ENCODE data around the gene RGS12. TPM values are rescaled to one million over a fixed set of nuclear protein-coding genes. Genes with fewer than 3 reads are reported as not detected.

The RGS12 gene
- total RNA-seq, 1 donor from 2014 or later = 13.4 TPM

DNA sequence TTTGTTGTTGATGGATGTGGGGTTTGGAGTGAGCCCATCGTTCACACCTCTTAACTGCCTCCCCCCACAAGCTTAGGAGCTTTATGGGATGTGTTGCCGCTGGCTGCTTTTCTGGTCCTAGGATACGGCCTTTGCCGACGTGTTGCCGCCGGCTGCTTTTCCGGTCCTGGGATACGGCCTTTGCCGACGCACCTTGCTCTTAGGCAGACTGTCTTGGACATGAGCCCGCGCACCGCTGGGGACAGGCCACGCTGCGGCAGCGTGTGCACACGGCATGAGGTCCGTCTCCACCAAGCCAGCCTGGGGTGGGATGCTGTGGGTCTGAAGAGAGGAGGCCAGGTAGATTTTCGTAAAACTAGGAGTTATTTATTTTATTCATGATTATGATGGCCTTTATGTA is 14.2 kb downstream of the RGS12 start:
- TF ChIP-seq, protein P1, sequence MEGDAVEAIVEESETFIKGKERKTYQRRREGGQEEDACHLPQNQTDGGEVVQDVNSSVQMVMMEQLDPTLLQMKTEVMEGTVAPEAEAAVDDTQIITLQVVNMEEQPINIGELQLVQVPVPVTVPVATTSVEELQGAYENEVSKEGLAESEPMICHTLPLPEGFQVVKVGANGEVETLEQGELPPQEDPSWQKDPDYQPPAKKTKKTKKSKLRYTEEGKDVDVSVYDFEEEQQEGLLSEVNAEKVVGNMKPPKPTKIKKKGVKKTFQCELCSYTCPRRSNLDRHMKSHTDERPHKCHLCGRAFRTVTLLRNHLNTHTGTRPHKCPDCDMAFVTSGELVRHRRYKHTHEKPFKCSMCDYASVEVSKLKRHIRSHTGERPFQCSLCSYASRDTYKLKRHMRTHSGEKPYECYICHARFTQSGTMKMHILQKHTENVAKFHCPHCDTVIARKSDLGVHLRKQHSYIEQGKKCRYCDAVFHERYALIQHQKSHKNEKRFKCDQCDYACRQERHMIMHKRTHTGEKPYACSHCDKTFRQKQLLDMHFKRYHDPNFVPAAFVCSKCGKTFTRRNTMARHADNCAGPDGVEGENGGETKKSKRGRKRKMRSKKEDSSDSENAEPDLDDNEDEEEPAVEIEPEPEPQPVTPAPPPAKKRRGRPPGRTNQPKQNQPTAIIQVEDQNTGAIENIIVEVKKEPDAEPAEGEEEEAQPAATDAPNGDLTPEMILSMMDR (IDR thresholded peaks at IDR 0.05; ENCODE audit: borderline replicate concordance) = no peak
- intact Hi-C loops (cut with micrococcal nuclease) = no loop called here
- Histone ChIP-seq H3K4me3 (no peak overlapping the region), H3K36me3 (no peaks in the 10 kb centered on the region), H3K4me1 (peaks cover 43% of the 10 kb centered on the region), H3K27ac (replicated peaks) (no peak overlapping the region), H3K27me3 (ENCODE audit: low read depth) (no peaks in the 10 kb centered on the region), H3K9me3 (replicated peaks) (no peaks in the 10 kb centered on the region)
- DNase-seq = no peak

DNA sequence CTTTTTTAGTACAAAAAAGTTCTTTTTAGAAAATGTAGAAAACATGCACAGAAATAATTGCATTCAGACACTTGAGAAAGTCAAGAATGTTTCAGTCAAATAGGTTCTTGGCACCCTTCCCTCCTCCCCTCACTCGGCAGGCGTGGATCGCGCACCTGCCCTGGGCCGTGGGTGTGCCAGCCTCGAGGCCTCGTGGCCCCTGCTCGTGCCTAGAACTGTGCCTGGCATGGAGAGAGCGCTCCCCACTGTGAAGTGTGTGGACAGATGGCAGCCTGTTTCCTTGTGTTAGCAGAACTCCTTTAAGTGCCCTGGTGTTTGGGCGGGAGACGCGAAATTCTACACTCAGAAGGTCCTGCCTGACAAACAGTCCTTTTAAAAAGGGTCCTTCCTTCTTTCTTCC is 14.7 kb downstream of the RGS12 start:
- Histone ChIP-seq H3K9me3 (replicated peaks) (no peaks in the 10 kb centered on the region), H3K27me3 (ENCODE audit: low read depth) (no peaks in the 10 kb centered on the region), H3K4me3 (no peak overlapping the region), H3K4me1 (peaks cover 39% of the 10 kb centered on the region), H3K36me3 (no peaks in the 10 kb centered on the region), H3K27ac (replicated peaks) (no peak overlapping the region)
- TF ChIP-seq, protein P1 (IDR thresholded peaks at IDR 0.05; ENCODE audit: borderline replicate concordance) = no peak
- intact Hi-C loops (cut with micrococcal nuclease) = no loop called here
- DNase-seq = no peak

DNA sequence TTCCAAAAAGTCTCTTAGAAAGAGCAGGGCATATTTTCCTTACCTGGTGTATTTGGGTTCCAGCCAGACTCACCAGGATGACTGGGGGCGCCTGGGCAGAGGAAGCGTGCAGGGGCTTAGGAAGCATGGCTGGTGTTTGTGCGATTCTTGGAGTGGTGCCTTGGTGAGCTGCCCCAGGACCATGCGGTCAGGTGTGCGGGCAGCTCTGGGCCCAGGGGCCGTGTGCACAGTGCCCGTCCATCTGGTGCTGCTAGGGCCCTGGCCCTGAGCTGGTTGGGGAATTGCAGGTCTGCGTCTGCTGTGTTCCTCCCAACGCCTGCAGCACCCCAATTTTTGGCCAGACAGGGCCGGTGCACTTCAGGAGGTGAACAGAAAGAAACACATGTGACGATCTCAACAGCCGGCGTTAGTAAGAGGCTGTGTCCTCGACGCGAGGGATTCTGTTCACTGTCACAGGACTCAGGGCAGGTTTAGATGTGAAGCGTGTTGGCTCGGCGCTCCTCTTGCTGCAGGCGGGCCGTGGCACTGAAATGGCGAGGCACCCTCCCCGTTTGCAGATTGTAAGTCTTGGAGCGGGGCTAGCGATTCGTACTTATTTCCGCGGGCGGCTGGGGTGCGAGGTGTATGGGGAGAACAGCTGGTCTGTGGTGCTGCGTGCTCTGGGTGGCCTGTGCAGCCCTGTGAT is 15.2 kb downstream of the RGS12 start:
- Histone ChIP-seq H3K27ac (replicated peaks) (no peak overlapping the region), H3K27me3 (ENCODE audit: low read depth) (no peaks in the 10 kb centered on the region), H3K9me3 (replicated peaks) (no peaks in the 10 kb centered on the region), H3K4me3 (no peak overlapping the region), H3K36me3 (no peaks in the 10 kb centered on the region), H3K4me1 (peaks cover 35% of the 10 kb centered on the region)
- intact Hi-C loops (cut with micrococcal nuclease) = no loop called here
- TF ChIP-seq, protein P1 (IDR thresholded peaks at IDR 0.05; ENCODE audit: borderline replicate concordance) = no peak
- no peak for DNase-seq

DNA sequence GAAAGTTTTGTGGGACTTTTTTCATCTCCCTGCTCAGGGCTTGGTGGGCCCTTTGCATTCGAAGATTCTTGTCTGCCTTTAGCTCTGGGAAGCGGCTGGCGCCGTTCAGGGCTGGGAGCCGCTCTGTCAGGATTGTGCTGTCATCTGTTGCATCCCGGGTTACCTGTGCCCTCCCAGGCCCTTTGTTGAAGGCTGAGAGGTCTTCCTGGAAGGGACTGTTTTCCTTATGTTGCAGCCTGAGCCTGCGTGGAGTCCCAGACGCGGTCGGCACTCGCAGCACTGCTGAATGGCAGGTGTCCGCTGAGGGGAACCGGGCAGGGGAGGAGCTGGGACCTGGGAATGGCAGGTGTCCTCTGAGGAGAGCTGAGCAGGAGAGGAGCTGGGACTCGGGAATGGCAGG is 15.9 kb downstream of the RGS12 start:
- peaks cover 34% of the 10 kb centered on the region for H3K4me1 ChIP-seq
- no peak for DNase-seq

DNA sequence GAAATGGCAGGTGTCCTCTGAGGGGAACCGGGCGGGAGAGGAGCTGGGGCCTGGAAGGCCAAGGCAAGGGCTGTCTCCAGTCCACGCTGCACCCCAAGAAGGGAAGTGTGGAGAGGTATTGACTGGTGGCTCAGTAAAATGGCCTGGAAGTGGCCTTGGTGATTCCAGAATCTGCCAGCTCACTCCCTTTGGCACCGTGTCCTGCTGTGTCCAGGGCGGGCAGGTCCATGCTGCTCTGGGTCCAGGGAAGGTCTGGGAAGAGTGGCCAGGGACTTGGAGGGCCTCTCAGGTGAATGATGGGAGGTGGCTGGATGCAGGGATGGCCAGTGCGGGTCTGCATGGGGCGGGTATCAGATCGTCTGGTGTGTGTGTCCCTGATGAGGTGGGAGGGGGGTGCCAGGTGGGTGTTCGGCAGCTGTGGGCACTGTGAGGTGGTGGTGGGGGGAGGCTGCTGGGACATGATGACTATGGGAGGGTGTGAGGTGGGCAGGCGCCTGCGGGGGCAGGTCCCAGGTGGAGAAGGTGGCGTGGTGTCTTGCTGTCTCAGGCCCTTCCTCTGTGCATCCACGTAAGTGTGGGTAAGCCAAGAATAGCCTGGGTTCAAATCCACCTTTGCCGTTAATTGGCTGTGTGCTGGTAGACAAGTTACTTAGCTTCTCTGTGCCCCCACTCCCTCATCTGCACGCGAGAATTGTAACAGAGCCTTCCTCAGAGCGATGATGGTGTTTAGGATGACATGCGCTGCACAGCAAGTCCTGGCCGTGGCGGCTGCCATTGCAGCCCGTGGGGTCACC is 17.7 kb downstream of the RGS12 start:
- Histone ChIP-seq H3K4me3 (no peak overlapping the region), H3K27me3 (ENCODE audit: low read depth) (no peaks in the 10 kb centered on the region), H3K4me1 (peaks cover 16% of the 10 kb centered on the region), H3K27ac (replicated peaks) (no peak overlapping the region), H3K9me3 (replicated peaks) (no peaks in the 10 kb centered on the region), H3K36me3 (no peaks in the 10 kb centered on the region)
- DNase-seq = no peak
- TF ChIP-seq, protein P1 (IDR thresholded peaks at IDR 0.05; ENCODE audit: borderline replicate concordance) = no peak
- intact Hi-C loops (cut with micrococcal nuclease) = no loop called here

More for the DNA sequence above, 15.9 kb downstream of the RGS12 start:
- Histone ChIP-seq H3K27ac (replicated peaks) (no peak overlapping the region), H3K27me3 (ENCODE audit: low read depth) (no peaks in the 10 kb centered on the region), H3K9me3 (replicated peaks) (no peaks in the 10 kb centered on the region), H3K4me3 (no peak overlapping the region), H3K36me3 (no peaks in the 10 kb centered on the region)
- intact Hi-C loops (cut with micrococcal nuclease) = no loop called here
- TF ChIP-seq, protein P1 (IDR thresholded peaks at IDR 0.05; ENCODE audit: borderline replicate concordance) = no peak

All from left ventricle myocardium inferior (tissue), 1 donor.